NCI-H524 (cell line): ENCODE data around the gene C10orf95.

Experiments used
- DNase-seq, 2 experiments: peaks; one replicate each; lab custom pipeline; 2025; lab: John Stamatoyannopoulos, UW

The C10orf95 gene

DNA sequence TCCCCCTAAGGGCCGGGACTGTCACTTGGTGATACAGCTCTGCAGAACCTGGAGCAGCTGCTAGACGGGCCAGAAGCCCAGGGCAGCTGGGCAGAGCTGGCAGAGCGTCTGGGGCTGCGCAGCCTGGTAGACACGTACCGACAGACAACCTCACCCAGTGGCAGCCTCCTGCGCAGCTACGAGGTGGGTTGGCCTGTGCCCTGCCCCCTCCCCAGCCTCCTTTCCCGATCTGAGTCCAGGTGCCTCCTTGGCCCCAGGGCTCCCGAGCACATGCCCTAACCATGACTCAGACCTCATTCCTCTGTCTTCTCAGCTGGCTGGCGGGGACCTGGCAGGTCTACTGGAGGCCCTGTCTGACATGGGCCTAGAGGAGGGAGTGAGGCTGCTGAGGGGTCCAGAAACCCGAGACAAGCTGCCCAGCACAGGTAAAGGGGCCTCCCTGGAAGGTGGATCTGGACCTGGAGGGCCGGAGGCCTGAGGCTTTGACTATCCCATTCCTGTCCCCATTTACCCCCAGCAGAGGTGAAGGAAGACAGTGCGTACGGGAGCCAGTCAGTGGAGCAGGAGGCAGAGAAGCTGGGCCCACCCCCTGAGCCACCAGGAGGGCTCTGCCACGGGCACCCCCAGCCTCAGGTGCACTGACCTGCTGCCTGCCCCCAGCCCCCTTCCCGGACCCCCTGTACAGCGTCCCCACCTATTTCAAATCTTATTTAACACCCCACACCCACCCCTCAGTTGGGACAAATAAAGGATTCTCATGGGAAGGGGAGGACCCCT, 49.4 kb downstream of the C10orf95 start:
- no peak for DNase-seq

DNA sequence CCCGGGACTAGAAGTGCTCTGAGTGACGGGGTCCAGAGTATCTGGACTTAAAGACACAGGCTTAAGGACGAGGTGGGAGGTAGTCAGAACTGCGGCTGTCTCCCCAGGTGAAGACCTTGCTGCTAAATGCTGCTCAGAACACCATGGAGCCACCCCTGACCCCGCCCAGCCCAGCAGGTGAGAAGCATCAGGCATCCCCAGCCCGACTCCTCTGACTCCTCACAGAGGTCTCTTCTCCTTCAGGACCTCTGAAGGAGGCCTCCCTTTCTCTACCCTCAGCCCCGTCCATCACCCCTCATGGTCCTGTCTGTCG, 50.0 kb downstream of the C10orf95 start:
- DNase-seq, result no peak

DNA sequence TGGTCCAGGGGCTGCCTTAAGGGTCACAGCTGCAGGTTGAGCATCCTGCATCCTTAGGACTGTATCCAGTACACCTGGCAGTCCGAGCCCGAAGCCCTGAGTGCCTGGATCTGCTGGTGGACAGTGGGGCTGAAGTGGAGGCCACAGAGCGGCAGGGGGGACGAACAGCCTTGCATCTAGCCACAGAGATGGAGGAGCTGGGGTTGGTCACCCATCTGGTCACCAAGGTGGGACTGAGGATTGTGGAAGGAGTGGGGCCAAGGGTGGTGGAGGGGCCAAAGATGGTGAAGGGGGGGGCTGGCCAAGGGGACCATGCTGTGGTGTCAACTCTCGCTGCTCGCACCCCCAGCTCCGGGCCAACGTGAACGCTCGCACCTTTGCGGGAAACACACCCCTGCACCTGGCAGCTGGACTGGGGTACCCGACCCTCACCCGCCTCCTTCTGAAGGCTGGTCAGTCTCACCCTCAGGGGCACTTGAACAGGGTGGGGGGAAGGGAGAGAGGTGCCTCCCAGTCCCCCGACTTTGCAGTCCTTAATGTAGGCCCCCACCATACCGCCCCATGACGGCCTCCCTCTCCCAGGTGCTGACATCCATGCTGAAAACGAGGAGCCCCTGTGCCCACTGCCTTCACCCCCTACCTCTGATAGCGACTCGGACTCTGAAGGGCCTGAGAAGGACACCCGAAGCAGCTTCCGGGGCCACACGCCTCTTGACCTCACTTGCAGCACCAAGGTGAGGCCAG, 50.6 kb downstream of the C10orf95 start:
- DNase-seq, result no peak

DNA sequence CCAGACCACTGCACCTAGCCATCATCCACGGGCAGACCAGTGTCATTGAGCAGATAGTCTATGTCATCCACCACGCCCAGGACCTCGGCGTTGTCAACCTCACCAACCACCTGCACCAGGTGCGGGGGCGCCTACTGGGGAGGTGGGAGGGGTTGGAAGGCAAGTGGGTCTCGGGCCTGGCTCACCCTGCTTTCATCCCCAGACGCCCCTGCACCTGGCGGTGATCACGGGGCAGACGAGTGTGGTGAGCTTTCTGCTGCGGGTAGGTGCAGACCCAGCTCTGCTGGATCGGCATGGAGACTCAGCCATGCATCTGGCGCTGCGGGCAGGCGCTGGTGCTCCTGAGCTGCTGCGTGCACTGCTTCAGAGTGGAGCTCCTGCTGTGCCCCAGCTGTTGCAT, 51.3 kb downstream of the C10orf95 start:
- DNase-seq, result peak in 1 of 2 experiments; percentile 22
